Gastroesophageal sphincter (tissue), 4 donors: Measurements from ENCODE around the gene MAP1S. TPM values are rescaled to one million over a fixed set of nuclear protein-coding genes. Genes with fewer than 3 reads are reported as not detected.
A peak's percentile ranks its signal among the peaks of the same experiment; 100 is the strongest.

Experiments used
- ATAC-seq: fragments of 150-250 bp; one replicate; pipeline ENCODE4 v1.9.1; 2016; ENCODE audit warnings: mild to moderate bottlenecking, moderate library complexity
- H3K27ac ChIP-seq, 4 donors: fragments of 200-600 bp; sonication (generic) in 3 of 4; 1 replicate in 3 of 4; 2 replicates in 1 of 4; pipeline ENCODE4 v1.5.1; 2016 to 2019
- H3K27me3 ChIP-seq: fragments of 200-600 bp; sonication (generic); one replicate; pipeline ENCODE4 v1.5.1; 2019
- H3K36me3 ChIP-seq, 2 donors: fragments of 200-600 bp; sonication (generic); one replicate each; pipeline ENCODE4 v1.5.1; 2019; ENCODE audit warnings: control low read depth in 1 of 2
- H3K4me1 ChIP-seq, 3 donors: fragments of 200-600 bp; sonication (generic); 1 replicate in 2 of 3; 2 replicates in 1 of 3; pipeline ENCODE4 v1.5.1; 2016 to 2019; ENCODE audit warnings: control low read depth in 2 of 3
- H3K4me3 ChIP-seq, 2 donors: fragments of 200-600 bp; sonication (generic); one replicate each; pipeline ENCODE4 v1.5.1; 2019; ENCODE audit warnings: mild to moderate bottlenecking in 1 of 2, moderate library complexity in 1 of 2
- H3K9me3 ChIP-seq, 3 donors: fragments of 200-600 bp; sonication (generic); one replicate each; pipeline ENCODE4 v1.5.1; 2017 to 2019; ENCODE audit warnings: control low read depth in 2 of 3
- CTCF ChIP-seq, 4 experiments: fragments of 200-600 bp in 2 of 4; fragments of 450-650 bp in 2 of 4; sonication (generic) in 1 of 4; IDR thresholded peaks; one replicate each; pipeline ENCODE4 v1.5.1; 2017 to 2019; ENCODE audit warnings: antibody characterized with exemption in 4 of 4, mild to moderate bottlenecking in 2 of 4, moderate library complexity in 2 of 4
- EP300 ChIP-seq: sonication (generic); formaldehyde crosslinking; IDR thresholded peaks from one replicate; pipeline ENCODE4 v1.6.1; 2017; ENCODE audit warnings: antibody characterized with exemption, mild to moderate bottlenecking
- POLR2A ChIP-seq, 2 donors: fragments of 450-650 bp; IDR thresholded peaks; one replicate each; pipeline ENCODE4 v1.6.1; 2017; ENCODE audit warnings: antibody characterized with exemption in 2 of 2, mild to moderate bottlenecking in 2 of 2, moderate library complexity in 1 of 2
- POLR2AphosphoS5 ChIP-seq: sonication (generic); formaldehyde crosslinking; IDR thresholded peaks from one replicate; pipeline ENCODE4 v1.6.1; 2017; ENCODE audit warnings: antibody characterized with exemption
- WGBS, 2 donors: methylation state at CpG; one replicate each; pipeline ENCODE4 v1.1.5; 2018; ENCODE audit warnings: low coverage in 1 of 2; 5-methylcytosine and 5-hydroxymethylcytosine counted together
- total RNA-seq, 4 donors: library from RNA; depleted of rRNA; stranded (reverse); fragments of >200 nt; gene quantifications; one replicate each; pipeline ENCODE4 v1.1.0, GENCODE V29; 2016

Gene MAP1S
- total RNA-seq, 4 donors from 2014 or later: 18.8 to 47.3 (median 23.9) TPM

- no peak for TF ChIP-seq EP300
- TF ChIP-seq POLR2AphosphoS5: no peak
- TF ChIP-seq POLR2A (IDR thresholded peaks at IDR 0.05): no peak
- no peak for TF ChIP-seq CTCF (IDR thresholded peaks at IDR 0.05)
- Histone ChIP-seq H3K27me3 (peaks cover 4% of the 10 kb centered on the region), H3K4me3 (no peak overlapping the region), H3K9me3 (no peaks in the 10 kb centered on the region), H3K36me3 (no peaks in the 10 kb centered on the region), H3K4me1 (peaks cover 0 to 43% (median 16%) of the 10 kb centered on the region in 3 donors), H3K27ac (peak overlapping the region in 1 of 4 donors; percentile 43)
- ATAC-seq: no peak
- WGBS, 2 donors: 53 to 64% methylated on average over 2 to 4 of the region's 4 CpGs
Measured at GRCh38 chr19:17716309-17716929, 2.9 kb upstream of the MAP1S start.

GRCh38 chr19:17718550-17718946, 732 bp upstream of the MAP1S start:
- ATAC-seq: no peak
- TF ChIP-seq POLR2A (IDR thresholded peaks at IDR 0.05): no peak
- no peak for TF ChIP-seq EP300
- no peak for TF ChIP-seq CTCF (IDR thresholded peaks at IDR 0.05)
- TF ChIP-seq POLR2AphosphoS5: no peak
- Histone ChIP-seq H3K36me3 (peaks cover 0 to 12% of the 10 kb centered on the region in 2 donors), H3K4me1 (peaks cover 0 to 64% (median 28%) of the 10 kb centered on the region in 3 donors), H3K9me3 (no peaks in the 10 kb centered on the region), H3K4me3 (peak overlapping the region in 1 of 2 donors; percentile 95), H3K27ac (no peak overlapping the region), H3K27me3 (peaks cover 4% of the 10 kb centered on the region)
- 87 to 93% methylated on average over 4 of the region's 4 CpGs for WGBS, 2 donors

- WGBS, 2 donors: 0% methylated on average over 2 of the region's 38 CpGs; no CpG with 5 or more reads in 1 of the 2 donors
- Histone ChIP-seq H3K36me3 (peaks cover 0 to 26% of the 10 kb centered on the region in 2 donors), H3K27ac (peak overlapping the region in 3 of 4 donors; percentile 70 to 83 (median 74)), H3K27me3 (no peaks in the 10 kb centered on the region), H3K4me3 (peak overlapping the region; percentile 95), H3K9me3 (no peaks in the 10 kb centered on the region), H3K4me1 (peaks cover 0 to 65% (median 28%) of the 10 kb centered on the region in 3 donors)
- no peak for ATAC-seq
- TF ChIP-seq POLR2A (IDR thresholded peaks at IDR 0.05) (no peak), CTCF (IDR thresholded peaks at IDR 0.05) (no peak), POLR2AphosphoS5 (no peak), EP300 (no peak)
Measured at GRCh38 chr19:17719730-17720400, 585 bp downstream of the MAP1S start.

- Histone ChIP-seq H3K9me3 (no peaks in the 10 kb centered on the region), H3K27me3 (no peaks in the 10 kb centered on the region), H3K4me1 (peaks cover 0 to 65% (median 28%) of the 10 kb centered on the region in 3 donors), H3K27ac (peak overlapping the region in 1 of 4 donors; percentile 83), H3K4me3 (peak overlapping the region; percentile 95), H3K36me3 (peaks cover 0 to 31% of the 10 kb centered on the region in 2 donors)
- ATAC-seq: no peak
- TF ChIP-seq EP300 (no peak), POLR2A (IDR thresholded peaks at IDR 0.05) (no peak), POLR2AphosphoS5 (no peak), CTCF (IDR thresholded peaks at IDR 0.05) (no peak)
- WGBS, 2 donors: 10 to 40% methylated on average over 2 to 7 of the region's 7 CpGs
Measured at GRCh38 chr19:17720440-17720839, 1.2 kb downstream of the MAP1S start.
